Astrocyte (in vitro differentiated cells and primary cell): ENCODE data around the gene APOC3. TPM values are rescaled to one million over a fixed set of nuclear protein-coding genes. Genes with fewer than 3 reads are reported as not detected.

Experiments used
- DNase-seq: peaks from one replicate; pipeline ENCODE4 v3.0.0-alpha.2; 2010; ENCODE audit warnings: low read depth
- FAIRE-seq: peaks from 2 replicates; lab custom pipeline; 2011; peaks lifted over from hg19 to GRCh38; lab: Jason Lieb, UNC
- H2AFZ ChIP-seq: 2 replicates; pipeline ENCODE4 v1.6.0; 2012; ENCODE audit warnings: low read depth, low read length, inconsistent platforms
- H3K27ac ChIP-seq: 2 replicates; pipeline ENCODE4 v1.5.1; 2011; ENCODE audit warnings: low read depth, low read length, inconsistent platforms
- H3K27me3 ChIP-seq: 2 replicates; pipeline ENCODE4 v1.6.0; 2011; ENCODE audit warnings: low read length, inconsistent platforms; ENCODE audit not compliant: insufficient read depth
- H3K36me3 ChIP-seq: 2 replicates; pipeline ENCODE4 v1.5.1; 2011; ENCODE audit warnings: low read length, inconsistent platforms; ENCODE audit not compliant: insufficient read depth
- H3K4me1 ChIP-seq: 2 replicates; pipeline ENCODE4 v1.5.1; 2011; ENCODE audit warnings: low read length, inconsistent platforms; ENCODE audit not compliant: insufficient read depth
- H3K4me2 ChIP-seq: 2 replicates; pipeline ENCODE4 v1.6.0; 2012; ENCODE audit warnings: low read length, inconsistent platforms
- H3K4me3 ChIP-seq: 2 replicates; pipeline ENCODE4 v1.5.1; 2011; ENCODE audit warnings: low read depth, mild to moderate bottlenecking, low read length, inconsistent platforms; ENCODE audit not compliant: insufficient read depth
- H3K79me2 ChIP-seq: 2 replicates; pipeline ENCODE4 v1.6.0; 2012; ENCODE audit warnings: mild to moderate bottlenecking, low read length, inconsistent platforms; ENCODE audit not compliant: insufficient read depth
- H3K9ac ChIP-seq: 2 replicates; pipeline ENCODE4 v1.6.0; 2012; ENCODE audit warnings: mild to moderate bottlenecking, low read length, inconsistent platforms
- H3K9me3 ChIP-seq: 2 replicates; pipeline ENCODE4 v1.5.1; 2012; ENCODE audit warnings: low read depth, mild to moderate bottlenecking, low read length, inconsistent platforms; ENCODE audit not compliant: insufficient read depth
- H4K20me1 ChIP-seq: 2 replicates; pipeline ENCODE4 v1.6.0; 2012; ENCODE audit warnings: low read length, inconsistent platforms; ENCODE audit not compliant: insufficient read depth
- H3K27ac Mint-ChIP-seq: one replicate; pipeline ENCODE4 v1.8.0; 2021; ENCODE audit warnings: mild to moderate bottlenecking, mixed read lengths; ENCODE audit not compliant: unreplicated experiment
- H3K27me3 Mint-ChIP-seq: one replicate; pipeline ENCODE4 v1.8.0; 2021; ENCODE audit warnings: low read depth, mixed read lengths; ENCODE audit not compliant: unreplicated experiment
- H3K36me3 Mint-ChIP-seq: one replicate; pipeline ENCODE4 v1.8.0; 2021; ENCODE audit warnings: low read depth, mixed read lengths; ENCODE audit not compliant: unreplicated experiment
- H3K4me1 Mint-ChIP-seq: one replicate; pipeline ENCODE4 v1.8.0; 2021; ENCODE audit warnings: low read depth, mixed read lengths; ENCODE audit not compliant: unreplicated experiment
- H3K4me3 Mint-ChIP-seq: one replicate; pipeline ENCODE4 v1.8.0; 2021; ENCODE audit warnings: mild to moderate bottlenecking, moderate library complexity, mixed read lengths; ENCODE audit not compliant: unreplicated experiment
- H3K9me3 Mint-ChIP-seq: one replicate; pipeline ENCODE4 v1.8.0; 2021; ENCODE audit warnings: mild to moderate bottlenecking, mixed read lengths; ENCODE audit not compliant: unreplicated experiment
- EZH2 ChIP-seq: IDR thresholded peaks from 2 replicates; pipeline ENCODE4 v1.6.1; 2012; ENCODE audit warnings: mild to moderate bottlenecking, low read length, inconsistent platforms; ENCODE audit not compliant: insufficient read depth
- total RNA-seq: library from RNA; stranded (reverse); gene quantifications from 2 replicates; pipeline ENCODE4 v1.2.1, GENCODE V29; 2021
- TF ChIP-seq, protein P1 (sequence below): IDR thresholded peaks from 2 replicates; pipeline ENCODE4 v1.5.1; 2011; ENCODE audit warnings: low read depth, mild to moderate bottlenecking, inconsistent platforms, low read length, moderate library complexity; ENCODE audit not compliant: insufficient read depth

Gene APOC3
- total RNA-seq, 1 donor from 2014 or later = not detected

DNA sequence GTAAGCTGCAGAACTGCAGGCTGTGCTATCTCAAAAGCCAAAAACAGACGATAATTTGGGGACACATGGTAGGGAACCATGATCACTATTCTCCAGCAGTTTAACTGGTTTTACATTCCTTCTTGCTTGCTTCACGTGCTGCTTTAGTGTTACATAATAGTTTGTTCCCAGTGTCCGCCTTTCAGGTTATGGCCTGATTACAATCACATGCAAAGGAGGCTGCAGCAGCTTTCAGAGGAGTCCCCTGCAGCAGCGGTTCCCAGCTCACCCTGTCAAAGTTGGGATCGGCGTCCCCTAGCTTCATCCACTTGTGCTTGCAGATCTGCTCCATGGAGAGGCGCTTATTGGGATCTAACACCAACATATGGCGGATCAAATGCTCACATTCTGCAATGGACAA, 46.9 kb downstream of the APOC3 start:
- H3K9me3 Mint-ChIP-seq = no peaks in the 10 kb centered on the region
- Histone ChIP-seq H3K9me3 (no peaks in the 10 kb centered on the region), H3K4me2 (no peak overlapping the region), H4K20me1 (no peaks in the 10 kb centered on the region), H3K79me2 (no peaks in the 10 kb centered on the region), H3K36me3 (no peaks in the 10 kb centered on the region), H3K9ac (no peak overlapping the region), H3K4me1 (peaks cover 3% of the 10 kb centered on the region), H3K27ac (no peak overlapping the region), H3K4me3 (no peak overlapping the region), H2AFZ (no peak overlapping the region), H3K27me3 (no peaks in the 10 kb centered on the region)
- no peak overlapping the region for H3K4me3 Mint-ChIP-seq
- FAIRE-seq (no peak), DNase-seq (no peak)
- peaks cover 27% of the 10 kb centered on the region for H3K36me3 Mint-ChIP-seq
- H3K27ac Mint-ChIP-seq = no peak overlapping the region
- TF ChIP-seq EZH2 = no peak
- TF ChIP-seq, protein P1, sequence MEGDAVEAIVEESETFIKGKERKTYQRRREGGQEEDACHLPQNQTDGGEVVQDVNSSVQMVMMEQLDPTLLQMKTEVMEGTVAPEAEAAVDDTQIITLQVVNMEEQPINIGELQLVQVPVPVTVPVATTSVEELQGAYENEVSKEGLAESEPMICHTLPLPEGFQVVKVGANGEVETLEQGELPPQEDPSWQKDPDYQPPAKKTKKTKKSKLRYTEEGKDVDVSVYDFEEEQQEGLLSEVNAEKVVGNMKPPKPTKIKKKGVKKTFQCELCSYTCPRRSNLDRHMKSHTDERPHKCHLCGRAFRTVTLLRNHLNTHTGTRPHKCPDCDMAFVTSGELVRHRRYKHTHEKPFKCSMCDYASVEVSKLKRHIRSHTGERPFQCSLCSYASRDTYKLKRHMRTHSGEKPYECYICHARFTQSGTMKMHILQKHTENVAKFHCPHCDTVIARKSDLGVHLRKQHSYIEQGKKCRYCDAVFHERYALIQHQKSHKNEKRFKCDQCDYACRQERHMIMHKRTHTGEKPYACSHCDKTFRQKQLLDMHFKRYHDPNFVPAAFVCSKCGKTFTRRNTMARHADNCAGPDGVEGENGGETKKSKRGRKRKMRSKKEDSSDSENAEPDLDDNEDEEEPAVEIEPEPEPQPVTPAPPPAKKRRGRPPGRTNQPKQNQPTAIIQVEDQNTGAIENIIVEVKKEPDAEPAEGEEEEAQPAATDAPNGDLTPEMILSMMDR = no peak
- H3K4me1 Mint-ChIP-seq = peaks cover 8% of the 10 kb centered on the region
- H3K27me3 Mint-ChIP-seq = no peaks in the 10 kb centered on the region

DNA sequence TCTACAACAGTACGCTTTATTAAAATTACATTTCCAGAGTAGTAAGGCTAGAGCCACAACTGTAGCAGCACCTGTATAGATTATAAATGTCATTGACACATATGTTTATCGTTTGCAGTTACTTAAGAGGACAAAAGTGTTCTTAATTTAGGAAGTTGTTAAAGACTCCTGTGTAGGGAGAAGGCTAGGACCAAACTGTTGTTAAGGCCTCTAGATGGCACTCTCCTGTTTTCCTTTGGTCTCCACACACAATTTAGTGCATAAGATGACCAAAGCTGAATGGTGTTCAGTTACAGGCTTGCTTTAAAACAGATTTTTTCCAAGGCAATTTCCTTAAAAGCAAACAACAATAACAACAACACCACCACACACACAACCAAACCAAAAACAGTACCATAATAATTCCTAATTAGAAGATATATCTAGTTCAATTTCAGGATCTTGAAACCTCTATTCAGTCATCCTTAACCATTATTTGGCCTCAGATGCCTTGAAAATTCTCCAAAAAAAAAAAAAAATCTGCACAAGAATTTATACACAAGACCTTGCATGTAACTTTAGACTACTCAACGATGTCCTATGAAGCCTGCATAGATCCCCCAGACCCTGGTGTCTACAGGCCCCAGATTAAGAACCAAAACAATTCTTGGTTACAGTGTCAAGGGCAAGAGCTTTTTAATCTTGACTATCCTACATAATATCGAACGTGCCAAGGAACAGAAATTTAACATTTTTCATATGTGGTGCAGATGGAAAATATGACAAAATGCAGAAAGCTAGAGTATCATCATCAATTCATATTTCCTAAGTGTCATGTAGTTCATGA, 50.3 kb downstream of the APOC3 start:
- Mint-ChIP-seq H3K27me3 (no peaks in the 10 kb centered on the region), H3K4me3 (no peak overlapping the region), H3K9me3 (no peaks in the 10 kb centered on the region), H3K36me3 (peaks cover 11% of the 10 kb centered on the region), H3K27ac (no peak overlapping the region), H3K4me1 (peaks cover 9% of the 10 kb centered on the region)
- no peak overlapping the region for H3K4me3 ChIP-seq
- H4K20me1 ChIP-seq = no peaks in the 10 kb centered on the region
- H3K27me3 ChIP-seq = no peaks in the 10 kb centered on the region
- peak; percentile 58 for DNase-seq
- H3K4me2 ChIP-seq = no peak overlapping the region
- H3K9me3 ChIP-seq = no peaks in the 10 kb centered on the region
- H3K27ac ChIP-seq = no peak overlapping the region
- no peak overlapping the region for H3K9ac ChIP-seq
- no peak overlapping the region for H2AFZ ChIP-seq
- TF ChIP-seq, protein P1 = peak; percentile 75
- TF ChIP-seq EZH2 = no peak
- H3K36me3 ChIP-seq = no peaks in the 10 kb centered on the region
- FAIRE-seq = peak; percentile 86
- H3K4me1 ChIP-seq = peaks cover 6% of the 10 kb centered on the region
- H3K79me2 ChIP-seq = no peaks in the 10 kb centered on the region

- no peaks in the 10 kb centered on the region for H3K36me3 ChIP-seq
- Mint-ChIP-seq H3K27me3 (no peaks in the 10 kb centered on the region), H3K27ac (no peak overlapping the region), H3K4me1 (peaks cover 9% of the 10 kb centered on the region), H3K9me3 (no peaks in the 10 kb centered on the region), H3K4me3 (no peak overlapping the region), H3K36me3 (peaks cover 5% of the 10 kb centered on the region)
- TF ChIP-seq, protein P1 = no peak
- no peak for TF ChIP-seq EZH2
- no peaks in the 10 kb centered on the region for H3K27me3 ChIP-seq
- no peak overlapping the region for H3K4me3 ChIP-seq
- H3K4me1 ChIP-seq = peaks cover 6% of the 10 kb centered on the region
- H2AFZ ChIP-seq = no peak overlapping the region
- DNase-seq (no peak), FAIRE-seq (no peak)
- H3K9ac ChIP-seq = no peak overlapping the region
- no peaks in the 10 kb centered on the region for H4K20me1 ChIP-seq
- no peak overlapping the region for H3K4me2 ChIP-seq
- H3K9me3 ChIP-seq = no peaks in the 10 kb centered on the region
- H3K79me2 ChIP-seq = no peaks in the 10 kb centered on the region
- H3K27ac ChIP-seq = no peak overlapping the region
Observed at GRCh38 chr11:116881143-116881542, 51.4 kb downstream of the APOC3 start.
